Measurements from ENCODE around the gene IL17RD.
"Not testable (repeated sequence)": the region's sequence is repeated elsewhere in the genome, so short reads cannot be mapped to it uniquely, and the experiment has no call there.

The IL17RD gene

GRCh38 chr3:57091521-57092273, 73.5 kb downstream of the IL17RD start:
- DNase-seq, result no peak

- DNase-seq, result no peak
These were observed 76.1 kb downstream of the IL17RD start for GRCh38 chr3:57089043-57089442.

- no peak for DNase-seq
These were observed 76.7 kb downstream of the IL17RD start for GRCh38 chr3:57088503-57088902.

- no peak for DNase-seq
These were observed 77.6 kb downstream of the IL17RD start for GRCh38 chr3:57087361-57088092.

GRCh38 chr3:57086201-57086600, 79.0 kb downstream of the IL17RD start:
- no peak for DNase-seq

- DNase-seq, result no peak
These were observed 79.9 kb downstream of the IL17RD start for GRCh38 chr3:57085211-57085610.

GRCh38 chr3:57083266-57083995, 81.7 kb downstream of the IL17RD start:
- not testable (repeated sequence) for DNase-seq

GRCh38 chr3:57082481-57082880, 82.7 kb downstream of the IL17RD start:
- DNase-seq, result no peak

- no peak for DNase-seq
These were observed 84.0 kb downstream of the IL17RD start for GRCh38 chr3:57081173-57081572.

GRCh38 chr3:57080171-57080570, 85.0 kb downstream of the IL17RD start:
- no peak for DNase-seq

- DNase-seq, result no peak
These were observed 85.7 kb downstream of the IL17RD start for GRCh38 chr3:57079474-57079831.

- DNase-seq, result no peak
These were observed 86.3 kb downstream of the IL17RD start for GRCh38 chr3:57078635-57079473.

GRCh38 chr3:57078344-57078634, 86.9 kb downstream of the IL17RD start:
- peak; percentile 33 for DNase-seq

GRCh38 chr3:57077630-57078343, 87.4 kb downstream of the IL17RD start:
- no peak for DNase-seq

- no peak for DNase-seq
These were observed 88.7 kb downstream of the IL17RD start for GRCh38 chr3:57076422-57076951.

GRCh38 chr3:57074135-57074534, 91.0 kb downstream of the IL17RD start:
- DNase-seq, result no peak

- DNase-seq, result no peak
These were observed 91.5 kb downstream of the IL17RD start for GRCh38 chr3:57073628-57074027.

GRCh38 chr3:57069503-57069902, 95.7 kb downstream of the IL17RD start:
- DNase-seq, result no peak

GRCh38 chr3:57068437-57069089, 96.6 kb downstream of the IL17RD start:
- peak; percentile 77 for DNase-seq

GRCh38 chr3:57066471-57066870, 98.7 kb downstream of the IL17RD start:
- DNase-seq, result no peak

GRCh38 chr3:57065588-57065987, 99.6 kb downstream of the IL17RD start:
- no peak for DNase-seq

- no peak for DNase-seq
These were observed 100.6 kb downstream of the IL17RD start for GRCh38 chr3:57064572-57064971.
